Measurements from ENCODE around the gene CSPG4.
A peak's percentile ranks its signal among the peaks of the same experiment; 100 is the strongest.
"Not testable (repeated sequence)": the region's sequence is repeated elsewhere in the genome, so short reads cannot be mapped to it uniquely, and the experiment has no call there.

The CSPG4 gene

GRCh38 chr15:75697974-75698747 is 14.5 kb downstream of the CSPG4 start:
- POLR2A ChIA-PET; CTCF ChIA-PET; DNase-seq (ENCODE audit: extremely low spot score): not testable (repeated sequence)

- DNase-seq (ENCODE audit: extremely low spot score): no peak
- CTCF ChIA-PET: no interaction called here
- no peak for TF ChIP-seq CTCF (IDR thresholded peaks at IDR 0.05; ENCODE audit: control extremely low read depth, extremely low read depth, low read depth, missing control alignments)
- POLR2A ChIA-PET: no interaction called here
These were observed 15.1 kb downstream of the CSPG4 start for GRCh38 chr15:75697523-75697922.

- no peak for DNase-seq (ENCODE audit: extremely low spot score)
- no peak for TF ChIP-seq CTCF (IDR thresholded peaks at IDR 0.05; ENCODE audit: control extremely low read depth, extremely low read depth, low read depth, missing control alignments)
- POLR2A ChIA-PET: no interaction called here
- CTCF ChIA-PET: no interaction called here
These were observed 15.8 kb downstream of the CSPG4 start for GRCh38 chr15:75696854-75697259.

- ChIA-PET POLR2A (no interaction called here), CTCF (interaction anchor here (1.2 kb wide), 1 partner anchor 25 kb away, joined by 3 read pairs; no protein-coding TSS in a partner anchor)
- peak; percentile 54 for DNase-seq (ENCODE audit: extremely low spot score)
- TF ChIP-seq CTCF (IDR thresholded peaks at IDR 0.05; ENCODE audit: control extremely low read depth, extremely low read depth, low read depth, missing control alignments): no peak
These were observed 16.3 kb downstream of the CSPG4 start for GRCh38 chr15:75696311-75696720.

- peak; percentile 57 for DNase-seq (ENCODE audit: extremely low spot score)
- ChIA-PET POLR2A (no interaction called here), CTCF (interaction anchor here (1.0 to 1.2 kb wide), 2 partner anchors 25 to 107 kb away, joined by 3 read pairs; no protein-coding TSS in a partner anchor)
- TF ChIP-seq CTCF (IDR thresholded peaks at IDR 0.05; ENCODE audit: control extremely low read depth, extremely low read depth, low read depth, missing control alignments): no peak
These were observed 16.9 kb downstream of the CSPG4 start for GRCh38 chr15:75695634-75696310.

- POLR2A ChIA-PET: no interaction called here
- CTCF ChIA-PET: interaction anchor here (0.5 to 1.7 kb wide), 7 partner anchors 9 to 108 kb away, joined by 3 to 14 read pairs (median 3); a partner anchor contains a TSS
- peak; percentile 67 for DNase-seq (ENCODE audit: extremely low spot score)
- no peak for TF ChIP-seq CTCF (IDR thresholded peaks at IDR 0.05; ENCODE audit: control extremely low read depth, extremely low read depth, low read depth, missing control alignments)
These were observed 17.4 kb downstream of the CSPG4 start for GRCh38 chr15:75695220-75695619.
